Stimulated activated CD4-positive, alpha-beta T cell treated with anti-CD3 and anti-CD28 coated beads, Interleukin-4, amount 100 ng/mL, for 48 hours (primary cell): ENCODE measurements around the gene ART1.
"Not testable (repeated sequence)": the region's sequence is repeated elsewhere in the genome, so short reads cannot be mapped to it uniquely, and the experiment has no call there.

Experiments
- DNase-seq, 2 donors: peaks; one replicate each; pipeline ENCODE4 v3.0.0-alpha.2; 2020; ENCODE audit warnings: low read depth in 2 of 2

The ART1 gene

DNA sequence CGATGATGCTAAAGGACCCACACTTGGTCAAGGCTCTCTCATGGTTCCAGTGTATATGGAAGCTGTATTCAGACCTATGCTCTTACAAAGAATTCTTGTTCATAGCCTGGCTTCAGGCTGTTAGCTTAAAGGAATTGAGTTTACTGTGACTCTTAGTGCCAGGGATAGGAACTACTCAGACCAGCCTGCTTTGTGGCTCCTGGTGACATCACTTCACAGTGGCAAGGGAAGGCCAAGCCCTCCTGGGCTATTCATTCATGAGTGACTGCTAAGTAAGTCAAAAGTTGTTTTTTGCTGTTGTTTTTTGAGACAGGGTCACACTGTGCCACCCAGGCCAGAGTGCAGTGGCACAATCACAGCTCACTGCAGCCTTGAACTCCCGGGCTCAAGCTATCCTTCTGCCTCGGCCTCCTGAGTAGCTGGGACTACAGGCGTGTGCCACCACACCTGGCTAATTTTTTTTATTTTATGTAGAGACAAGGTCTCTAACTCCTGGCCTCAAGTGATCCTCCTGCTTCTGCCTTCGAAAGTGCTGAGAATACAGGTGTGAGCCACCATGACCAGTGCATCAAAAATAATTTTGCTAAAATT, 12.8 kb upstream of the ART1 start:
- DNase-seq: no peak

DNA sequence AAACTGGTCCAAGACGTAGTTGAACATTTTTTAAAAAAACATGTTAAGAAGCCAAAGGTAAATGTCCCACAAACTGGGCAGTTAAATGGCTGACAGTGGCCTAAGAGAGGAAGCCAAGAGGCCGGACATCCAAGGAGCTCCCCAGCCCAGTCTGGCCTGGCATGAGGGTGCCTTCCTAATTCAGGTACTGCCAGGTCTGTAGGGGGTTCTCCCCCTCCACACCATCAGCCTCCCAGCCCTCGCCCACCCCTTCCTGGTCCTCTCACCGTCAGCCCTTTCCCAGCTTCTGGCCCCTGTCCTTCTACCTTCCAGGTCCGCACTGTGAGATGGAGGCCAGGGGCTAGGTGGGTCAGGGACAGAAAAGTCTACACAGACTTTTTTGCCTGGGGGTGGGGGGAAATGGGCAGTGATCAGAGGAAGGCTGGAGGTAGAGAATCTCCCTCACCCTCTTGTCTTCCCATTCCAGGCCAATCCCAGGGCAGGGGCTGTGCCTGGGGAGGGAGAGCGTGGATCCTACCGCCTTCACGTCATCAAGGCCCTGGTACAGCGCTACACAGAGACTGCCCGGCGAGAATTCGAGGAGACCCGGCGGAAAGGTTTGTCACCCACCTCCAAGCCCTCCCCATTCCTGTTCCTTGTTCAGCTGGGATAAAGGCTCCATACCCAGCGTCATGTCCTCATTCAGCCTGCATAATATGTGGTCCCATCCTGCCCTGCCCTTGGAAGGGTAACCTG, 9.1 kb upstream of the ART1 start:
- DNase-seq: no peak

DNA sequence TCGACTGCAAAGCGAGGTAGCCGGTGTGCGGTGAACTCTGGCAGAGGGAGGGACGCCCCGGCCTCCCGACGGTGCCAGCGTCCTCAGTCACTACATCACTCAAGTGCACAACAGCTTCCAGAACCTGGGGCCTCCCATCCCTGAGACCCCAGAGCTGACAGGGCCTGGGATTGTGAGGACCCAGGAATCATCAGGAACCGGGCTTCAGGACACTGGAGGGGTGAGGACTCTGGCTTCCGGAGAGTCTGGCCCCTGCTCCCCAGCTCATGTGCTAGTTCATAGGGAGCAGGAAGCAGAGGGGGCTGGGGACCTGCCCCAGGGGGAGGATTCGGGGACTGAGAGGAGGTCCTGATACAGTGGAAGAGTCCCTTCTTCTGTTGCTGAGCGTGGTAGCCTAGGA, 7.7 kb upstream of the ART1 start:
- DNase-seq: no peak

DNA sequence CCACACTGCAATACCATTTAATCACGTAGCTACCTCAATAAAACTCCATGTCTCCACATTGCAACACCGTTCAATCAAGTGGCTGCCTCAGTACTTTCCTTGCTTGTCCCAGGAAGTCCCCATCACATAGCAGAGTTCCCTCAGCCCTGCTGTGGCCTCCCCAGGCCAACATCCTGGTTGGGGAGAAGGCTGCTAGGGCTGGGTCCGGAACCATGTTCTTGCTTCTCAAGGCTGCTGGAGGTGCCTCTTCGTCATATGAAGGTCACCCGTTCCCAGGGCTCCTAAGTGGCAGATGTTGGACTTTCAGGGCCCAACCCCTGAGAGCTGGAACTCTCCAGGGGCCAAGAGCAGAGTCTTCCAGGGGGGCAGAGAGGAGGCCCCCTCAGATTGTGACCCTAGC, 6.4 kb upstream of the ART1 start:
- no peak for DNase-seq

DNA sequence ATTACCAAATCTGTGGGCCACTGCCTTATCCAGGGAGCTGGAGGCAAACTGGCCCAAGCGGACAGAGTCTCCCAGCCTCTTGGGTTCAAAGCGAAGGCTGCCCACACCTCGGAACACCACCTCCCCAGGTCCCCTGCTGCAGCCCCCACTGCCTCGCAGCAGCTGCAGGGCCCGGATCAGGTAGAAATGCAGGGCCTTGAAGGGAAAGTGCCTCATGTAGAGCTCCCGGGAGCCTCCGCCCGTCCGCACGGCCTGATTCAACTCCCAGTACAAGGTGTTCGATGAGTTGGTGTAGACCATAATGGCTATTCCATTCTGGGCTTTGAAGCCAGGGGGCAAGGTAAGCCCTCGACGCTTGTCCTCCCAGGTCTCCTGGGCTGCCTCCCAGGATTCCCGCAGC, 5.1 kb upstream of the ART1 start:
- DNase-seq: no peak

DNA sequence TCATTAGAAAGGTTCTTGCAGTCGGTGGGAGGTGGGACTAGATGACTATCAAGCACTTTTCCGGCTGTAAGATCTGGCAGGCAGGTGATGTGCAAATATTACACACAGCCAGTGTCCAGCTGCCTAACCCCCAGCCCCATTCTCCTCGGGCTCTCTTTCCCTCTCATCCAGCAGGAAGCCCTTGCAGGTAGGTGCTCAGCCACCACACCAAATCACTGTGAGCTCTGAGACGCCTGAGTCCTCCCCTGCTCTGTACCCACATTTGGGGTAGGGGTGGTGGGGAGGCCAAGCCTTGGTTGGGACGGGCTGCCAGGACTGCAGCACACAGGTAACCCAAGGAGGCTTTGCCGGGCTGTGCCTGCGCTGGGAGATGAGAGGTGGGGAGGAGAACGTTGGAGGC, 3.7 kb upstream of the ART1 start:
- DNase-seq: no peak

DNA sequence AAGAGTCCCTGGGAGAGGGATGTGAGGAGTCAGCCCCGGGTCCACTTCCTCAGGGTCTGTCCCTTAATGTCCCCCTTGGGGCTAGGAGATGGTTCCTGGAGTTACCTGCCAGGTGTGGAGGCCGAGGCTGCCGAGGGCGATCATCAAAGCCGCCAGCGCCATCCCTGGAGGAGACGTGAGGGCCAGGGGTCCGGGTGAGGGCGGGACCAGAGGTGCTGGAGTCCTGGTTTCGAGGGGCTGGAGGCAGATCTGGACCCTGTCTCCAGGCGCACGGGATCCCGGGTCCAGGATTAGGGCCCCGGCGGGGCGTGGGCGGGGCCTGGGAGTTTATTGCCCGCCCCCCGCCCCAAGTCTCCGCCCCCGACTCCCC, 3.2 kb upstream of the ART1 start, which contains the start of gene ART5:
TSS of gene ART5 (minus strand) at position 292 of the 370 bp plus-strand sequence. CDS start at position 162, 130 bp downstream.
- DNase-seq: no peak

DNA sequence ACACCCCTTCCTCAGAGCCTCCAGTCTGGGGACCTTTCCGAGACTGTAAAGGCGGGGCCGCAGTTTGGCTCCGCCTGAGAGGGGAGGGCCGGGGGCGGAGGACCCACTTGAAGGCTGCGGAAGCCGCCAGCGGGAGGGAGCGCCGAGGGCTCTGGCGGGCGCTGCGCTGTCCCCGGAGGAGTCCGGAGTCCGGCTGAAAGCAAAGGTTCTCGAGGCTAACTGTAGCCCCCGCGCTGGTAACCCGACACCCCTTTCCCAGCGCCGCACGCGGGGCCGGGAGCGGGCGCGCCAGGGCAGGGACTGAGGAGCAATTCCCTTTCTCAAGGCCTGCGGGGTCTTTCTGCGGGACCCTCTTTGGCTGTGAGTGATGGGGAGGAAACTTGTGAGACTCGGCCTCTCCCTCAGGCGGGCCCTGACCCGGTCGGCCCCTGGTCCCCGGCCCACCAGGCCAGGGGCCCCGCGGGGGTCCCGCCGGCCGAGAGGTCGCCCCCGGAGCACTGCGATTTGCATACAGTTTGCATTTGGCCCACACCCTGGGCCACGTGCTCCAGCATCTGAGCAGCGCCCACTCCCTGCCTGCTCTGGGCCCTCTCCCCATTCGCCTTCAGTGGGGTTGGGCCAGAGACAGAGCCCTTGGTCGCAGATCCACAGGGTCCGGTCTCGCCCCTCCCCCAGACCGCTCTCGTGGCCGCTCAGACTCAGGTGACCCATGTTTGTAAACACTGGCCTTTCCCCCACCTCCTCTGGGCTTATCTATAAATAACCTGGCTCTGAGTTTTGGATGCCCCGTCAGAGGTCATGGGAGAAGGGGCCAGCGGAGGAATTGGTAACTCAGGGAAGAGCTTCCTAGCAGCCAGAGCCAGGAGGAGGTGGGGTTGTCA, 2.6 kb upstream of the ART1 start:
- DNase-seq: peak; percentile 24 to 63

DNA sequence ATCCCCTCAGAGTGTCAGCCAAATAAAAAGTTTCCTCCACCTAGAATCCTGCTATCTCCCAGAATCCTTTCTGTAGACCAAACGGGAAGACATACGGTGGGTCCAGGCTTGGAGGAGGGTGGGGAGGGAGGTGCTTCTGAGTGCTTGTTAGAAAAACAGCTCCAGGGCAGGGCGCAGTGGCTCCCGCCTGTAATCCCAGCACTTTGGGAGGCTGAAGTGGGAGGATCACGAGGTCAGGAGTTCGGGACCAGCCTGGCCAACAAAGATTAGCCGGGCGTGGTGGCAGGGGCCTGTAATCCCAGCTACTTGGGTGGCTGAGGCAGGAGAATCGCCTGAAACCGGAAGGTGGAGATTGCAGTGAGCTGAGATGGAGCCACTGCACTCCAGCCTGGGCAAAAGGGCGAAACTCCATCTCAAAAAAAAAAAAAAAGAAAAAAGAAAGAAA, 1.8 kb upstream of the ART1 start:
- DNase-seq: not testable (repeated sequence)

DNA sequence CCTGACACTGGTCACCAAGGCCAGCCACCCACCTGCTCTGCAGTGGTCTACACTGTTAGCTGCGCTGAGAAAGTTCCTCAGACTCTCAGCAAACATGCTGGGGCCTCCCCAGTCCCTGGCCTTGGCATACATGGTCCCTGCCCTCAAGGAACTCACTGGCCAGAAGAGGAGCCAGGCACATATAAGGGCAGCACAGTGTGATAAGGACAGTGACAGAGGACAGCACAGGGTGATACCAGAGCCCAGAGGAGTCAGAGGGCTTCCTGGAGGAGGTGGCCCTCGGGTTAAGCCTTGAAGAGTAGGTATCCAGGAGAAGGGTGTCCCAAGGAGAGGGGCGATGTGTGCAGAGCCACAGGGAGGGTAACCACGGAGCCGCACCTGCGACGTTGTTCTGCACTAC, 624 bp downstream of the ART1 start:
- no peak for DNase-seq

DNA sequence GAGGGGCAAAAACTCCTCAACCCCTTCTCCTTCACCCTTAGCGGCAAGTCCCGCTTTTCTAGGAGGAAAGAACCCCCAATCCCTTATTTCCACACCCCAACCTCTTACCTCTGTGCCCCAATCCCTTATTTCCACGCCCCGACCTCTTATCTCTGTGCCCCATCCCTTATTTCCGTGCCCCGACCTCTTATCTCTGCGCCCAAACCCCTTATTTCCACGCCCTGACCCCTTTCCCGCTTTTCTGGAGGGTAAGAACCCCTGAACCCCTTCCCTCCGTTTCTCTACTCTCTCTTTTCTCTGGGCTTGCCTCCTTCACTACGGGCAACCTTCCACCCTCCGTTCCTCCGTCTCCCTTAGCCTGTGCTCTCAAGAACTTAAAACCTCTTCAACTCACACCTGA, 3.9 kb downstream of the ART1 start:
- DNase-seq: not testable (repeated sequence)

DNA sequence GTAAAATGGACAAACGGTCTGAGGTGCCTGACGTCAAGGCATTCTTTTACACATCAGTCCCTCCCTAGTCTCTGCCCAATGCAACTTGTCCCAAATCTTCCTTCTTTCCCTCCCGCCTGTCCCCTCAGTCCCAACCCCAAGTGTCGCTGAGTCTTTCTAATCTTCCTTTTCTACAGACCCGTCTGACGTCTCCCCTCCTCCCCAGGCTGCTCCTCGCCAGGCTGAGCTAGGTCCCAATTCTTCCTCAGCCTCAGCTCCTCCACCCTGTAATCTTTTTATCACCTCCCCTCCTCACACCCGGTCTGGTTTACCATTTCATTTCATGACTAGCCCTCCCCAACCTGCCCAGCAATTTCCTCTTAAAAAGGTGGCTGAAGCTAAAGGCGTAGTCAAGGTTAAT, 4.4 kb downstream of the ART1 start:
- not testable (repeated sequence) for DNase-seq

DNA sequence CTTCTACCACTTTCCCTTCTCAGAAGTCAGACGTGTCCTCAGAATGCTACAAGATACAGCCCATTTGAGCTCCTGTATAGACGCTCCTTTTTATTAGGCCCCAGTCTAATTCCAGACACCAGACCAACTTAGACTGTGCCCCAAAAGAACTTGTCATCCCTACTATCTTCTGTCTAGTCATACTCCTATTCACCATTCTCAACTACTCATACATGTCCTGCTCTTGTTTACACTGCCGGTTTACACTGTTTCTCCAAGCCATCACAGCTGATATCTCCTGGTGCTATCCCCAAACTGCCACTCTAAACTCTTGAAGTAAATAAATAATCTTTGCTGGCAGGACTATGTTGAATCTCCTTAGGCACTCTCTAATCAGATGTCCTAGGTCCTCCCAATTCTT, 7.6 kb downstream of the ART1 start:
- DNase-seq: not testable (repeated sequence)

DNA sequence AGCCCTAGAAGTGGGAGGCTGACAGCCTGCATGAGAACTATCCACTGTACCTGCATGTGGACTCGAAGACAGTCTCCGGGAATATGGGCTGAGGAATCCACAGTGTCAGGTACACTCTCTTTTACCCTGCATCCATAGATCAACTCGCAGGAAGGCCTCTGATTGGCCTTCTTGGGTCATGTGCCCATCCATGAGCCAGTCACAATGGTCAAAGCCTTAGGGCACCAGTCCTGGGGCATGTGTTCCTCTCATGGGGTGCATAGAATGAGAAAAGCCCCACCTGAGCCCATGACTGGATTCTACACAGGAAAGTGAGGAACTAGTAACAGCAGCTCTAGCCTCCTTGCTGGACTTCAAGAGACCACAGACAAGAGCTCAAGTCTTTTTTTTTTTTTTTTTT, 10.6 kb downstream of the ART1 start:
- no peak for DNase-seq

DNA sequence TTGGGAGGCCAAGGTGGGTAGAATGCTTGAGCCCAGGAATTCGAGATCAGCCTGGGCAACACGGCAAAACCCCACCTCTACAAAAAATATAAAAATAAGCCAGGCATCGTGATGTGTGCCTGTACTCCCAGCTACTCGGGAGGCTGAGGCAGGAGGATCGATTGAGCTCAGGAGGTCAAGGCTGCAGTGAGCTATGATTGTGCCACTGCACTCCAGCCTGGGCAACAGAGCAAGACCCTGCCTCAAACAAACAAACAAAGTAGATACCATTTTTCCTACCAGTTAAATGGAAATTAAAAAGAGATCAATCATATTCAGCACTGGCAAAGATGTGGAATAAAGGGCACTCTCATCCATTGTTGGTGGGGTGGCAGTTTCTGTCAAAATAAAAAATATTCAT, 12.4 kb downstream of the ART1 start:
- not testable (repeated sequence) for DNase-seq

DNA sequence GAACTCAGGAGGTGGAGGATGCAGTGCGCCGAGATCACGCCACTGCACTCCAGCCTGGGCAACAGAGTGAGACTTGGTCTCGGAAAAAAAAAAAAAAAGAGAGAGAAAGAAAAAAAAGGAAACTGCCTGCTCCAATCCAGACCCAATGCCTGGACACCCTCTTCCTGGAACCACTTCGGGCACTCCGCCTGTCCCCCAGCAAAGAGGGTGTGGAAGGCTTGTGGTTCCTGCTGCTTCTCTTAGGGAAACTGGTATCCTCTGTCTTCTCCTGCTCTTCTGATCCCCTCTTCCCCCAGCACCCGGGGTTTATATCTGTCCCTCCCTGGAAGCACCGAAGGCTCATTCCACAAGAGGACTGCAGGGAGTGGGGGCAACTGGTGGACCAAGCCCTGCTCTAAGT, 13.3 kb downstream of the ART1 start:
- no peak for DNase-seq

DNA sequence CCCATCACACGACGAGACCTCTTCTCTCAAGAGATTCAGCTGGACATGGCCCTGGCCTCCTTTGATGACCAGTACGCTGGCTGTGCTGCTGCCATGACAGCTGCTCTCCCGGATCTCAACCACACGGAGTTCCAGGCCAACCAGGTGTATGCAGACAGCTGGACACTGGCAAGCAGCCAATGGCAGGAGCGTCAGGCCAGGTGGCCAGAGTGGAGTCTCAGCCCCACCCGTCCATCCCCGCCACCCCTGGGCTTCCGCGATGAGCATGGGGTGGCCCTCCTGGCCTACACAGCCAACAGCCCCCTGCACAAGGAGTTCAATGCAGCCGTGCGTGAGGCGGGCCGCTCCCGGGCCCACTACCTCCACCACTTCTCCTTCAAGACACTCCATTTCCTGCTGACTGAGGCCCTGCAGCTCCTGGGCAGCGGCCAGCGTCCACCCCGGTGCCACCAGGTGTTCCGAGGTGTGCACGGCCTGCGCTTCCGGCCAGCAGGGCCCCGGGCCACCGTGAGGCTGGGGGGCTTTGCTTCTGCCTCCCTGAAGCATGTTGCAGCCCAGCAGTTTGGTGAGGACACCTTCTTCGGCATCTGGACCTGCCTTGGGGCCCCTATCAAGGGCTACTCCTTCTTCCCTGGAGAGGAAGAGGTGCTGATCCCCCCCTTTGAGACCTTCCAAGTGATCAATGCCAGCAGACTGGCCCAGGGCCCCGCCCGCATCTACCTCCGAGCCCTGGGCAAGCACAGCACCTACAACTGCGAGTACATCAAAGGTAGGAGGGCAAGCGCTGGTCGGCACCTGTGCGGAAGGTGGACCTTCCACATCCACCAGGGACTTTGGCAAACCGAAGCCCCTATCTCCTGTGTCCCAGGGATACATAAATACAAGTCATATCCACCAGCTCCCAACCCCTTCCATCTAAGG, 14.9 kb downstream of the ART1 start:
- DNase-seq: no peak

DNA sequence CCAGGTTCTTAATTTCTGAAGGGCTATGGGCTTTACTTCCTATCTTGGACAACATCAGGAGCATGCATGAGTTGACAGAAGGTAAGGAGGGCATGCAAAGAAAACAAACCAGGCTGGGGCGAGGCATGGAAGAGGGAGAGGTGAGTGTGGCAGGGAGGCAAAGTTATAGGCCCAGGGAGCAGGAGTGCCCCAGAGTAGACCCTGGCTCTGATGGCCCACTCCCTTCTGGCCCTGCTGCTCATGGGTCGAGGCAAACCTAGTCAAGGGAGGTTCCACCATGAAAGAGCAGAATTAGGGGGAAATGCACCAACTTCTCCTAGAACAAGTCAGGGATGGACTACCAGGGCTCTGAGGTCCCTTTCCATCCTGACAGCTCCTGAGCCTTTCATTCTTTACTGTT, 16.0 kb downstream of the ART1 start:
- no peak for DNase-seq

DNA sequence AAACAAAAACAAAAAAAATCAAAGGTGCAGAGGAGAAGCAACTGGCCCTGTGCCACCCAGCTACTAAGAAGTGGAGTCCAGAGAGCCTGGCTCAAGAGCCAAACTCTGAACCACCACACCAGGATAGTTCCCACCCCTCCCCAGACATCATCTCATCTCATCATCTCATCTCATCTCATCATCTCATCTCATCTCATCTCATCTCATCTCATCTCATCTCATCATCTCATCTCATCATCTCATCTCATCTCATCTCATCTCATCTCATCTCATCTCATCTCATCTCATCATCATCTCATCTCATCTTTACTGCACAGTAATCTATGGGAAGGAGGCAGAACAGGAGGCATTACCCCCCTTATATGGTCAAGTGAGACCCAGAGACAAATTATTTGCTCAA, 17.9 kb downstream of the ART1 start:
- no peak for DNase-seq

DNA sequence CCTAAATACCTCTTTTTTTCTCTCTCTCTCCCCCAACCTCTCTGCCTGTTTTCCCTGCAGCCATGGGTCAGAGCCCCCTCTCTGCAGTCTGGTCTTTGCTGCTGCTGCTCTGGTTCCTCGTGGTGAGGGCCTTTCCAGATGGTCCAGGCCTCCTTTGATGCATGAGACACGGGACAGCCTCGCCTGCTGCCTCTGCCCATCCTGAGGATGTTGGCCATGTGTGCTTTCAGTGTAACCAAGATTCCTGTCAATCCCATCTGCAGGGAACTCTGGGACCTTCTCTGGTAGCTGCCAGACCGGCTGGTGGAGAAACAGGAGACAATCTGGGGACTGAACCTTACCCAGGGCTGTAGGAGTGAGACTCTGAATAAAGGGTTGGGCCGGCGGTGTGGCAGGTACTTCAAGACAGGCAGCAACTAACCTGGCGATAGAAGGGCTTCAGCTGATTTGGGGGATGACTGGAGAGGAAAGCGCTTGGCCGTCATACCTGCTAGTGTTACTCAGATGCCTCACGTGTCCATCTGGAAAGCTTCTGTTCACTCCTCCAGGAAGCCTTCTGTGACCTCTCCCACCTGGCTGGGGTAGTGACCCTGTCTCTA, 19.2 kb downstream of the ART1 start:
- DNase-seq: no peak

DNA sequence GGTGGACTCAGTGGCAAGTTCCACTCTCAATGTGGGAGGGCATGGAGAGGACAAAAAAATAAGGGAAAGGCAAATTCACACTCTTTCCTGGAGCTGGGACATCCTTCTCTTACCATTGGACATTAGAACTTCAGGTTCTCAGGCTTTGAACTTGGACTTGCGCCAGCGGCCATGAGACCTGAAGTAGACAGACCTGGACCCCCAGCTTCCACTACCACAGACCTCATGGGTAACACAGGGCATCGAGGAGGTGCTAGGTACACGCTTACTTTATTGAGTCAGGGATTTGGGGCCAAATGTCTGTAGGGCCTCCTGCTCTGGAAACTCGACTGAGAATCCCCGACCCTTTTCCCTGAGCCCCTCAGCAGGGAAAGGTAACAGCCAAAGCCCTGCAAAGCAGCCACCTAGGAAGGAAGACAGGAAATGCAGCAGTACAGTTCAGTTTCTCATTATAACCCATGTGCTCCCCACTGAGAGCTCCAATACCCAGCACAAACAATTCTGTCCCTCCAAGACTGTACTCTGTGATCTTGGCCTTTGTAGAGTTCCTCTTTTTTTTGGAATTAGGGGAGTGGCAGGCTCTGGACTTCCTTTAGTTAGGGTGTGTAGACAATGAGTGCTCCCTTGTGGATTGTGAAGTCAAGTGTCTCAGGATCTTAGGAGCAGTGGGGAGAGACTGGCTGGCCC, 20.6 kb downstream of the ART1 start:
- DNase-seq: no peak
